H1 (cell line): ENCODE data around the gene RYR3. TPM values are rescaled to one million over a fixed set of nuclear protein-coding genes. Genes with fewer than 3 reads are reported as not detected.

Source experiments
- CTCF ChIA-PET: fragments of 300-600 bp; sonication (Branson Sonifier 250); formaldehyde crosslinking; loops from one replicate; lab custom pipeline; 2021; ENCODE audit not compliant: partially characterized antibody; lab: Charles Lee
- POLR2A ChIA-PET: fragments of 300-600 bp; sonication (Branson Sonifier 250); formaldehyde crosslinking; loops from one replicate; lab custom pipeline; 2021; ENCODE audit warnings: inconsistent platforms; ENCODE audit not compliant: partially characterized antibody; lab: Charles Lee
- DNase-seq, 2 experiments: peaks; one replicate each; pipeline versions ENCODE4 v3.0.0 to v3.0.0-alpha.2; 2010 to 2022; ENCODE audit warnings: low spot score in 2 of 2, low read depth in 1 of 2, mixed read lengths in 1 of 2
- FAIRE-seq: peaks from 2 replicates; lab custom pipeline; 2011; peaks lifted over from hg19 to GRCh38; lab: Jason Lieb, UNC
- H2AFZ ChIP-seq: 2 replicates; pipeline ENCODE4 v1.8.1; 2012; ENCODE audit warnings: low read length, inconsistent platforms
- H2AK5ac ChIP-seq: 2 replicates; pipeline ENCODE4 v1.6.1; 2013; ENCODE audit warnings: low read depth, low read length
- H2BK120ac ChIP-seq: replicated peaks from 2 replicates; pipeline ENCODE3; 2013; ENCODE audit warnings: low read depth, low read length, inconsistent platforms
- H2BK12ac ChIP-seq: 2 replicates; pipeline ENCODE4 v1.6.1; 2013; ENCODE audit warnings: low read depth, low read length
- H2BK15ac ChIP-seq: 2 replicates; pipeline ENCODE4 v1.6.1; 2013; ENCODE audit warnings: low read length
- H2BK20ac ChIP-seq: 2 replicates; pipeline ENCODE4 v1.6.1; 2013; ENCODE audit warnings: low read length
- H2BK5ac ChIP-seq: 2 replicates; pipeline ENCODE4 v1.6.1; 2013; ENCODE audit warnings: low read depth, low read length
- H3K14ac ChIP-seq: 2 replicates; pipeline ENCODE4 v1.6.1; 2013; ENCODE audit warnings: inconsistent platforms; ENCODE audit not compliant: insufficient read length
- H3K18ac ChIP-seq: 2 replicates; pipeline ENCODE4 v1.6.1; 2013; ENCODE audit warnings: low read length; ENCODE audit errors: extremely low read depth
- H3K23ac ChIP-seq: 2 replicates; pipeline ENCODE4 v1.6.1; 2013; ENCODE audit warnings: inconsistent platforms; ENCODE audit not compliant: insufficient read length
- H3K23me2 ChIP-seq: 2 replicates; pipeline ENCODE4 v1.6.1; 2013; ENCODE audit warnings: low read depth, low read length
- H3K27ac ChIP-seq: 2 replicates; pipeline ENCODE4 v1.6.1; 2011; ENCODE audit warnings: low read depth, low read length, inconsistent platforms
- H3K27me3 ChIP-seq, 4 experiments: replicated peaks in 1 of 4; 1 replicate in 1 of 4; 2 replicates in 3 of 4; pipeline versions ENCODE4 v1.6.1 to v1.8.1; 2011 to 2013; ENCODE audit warnings: low read length in 3 of 4, mild to moderate bottlenecking in 3 of 4, inconsistent platforms in 2 of 4, mixed read lengths in 2 of 4, moderate library complexity in 1 of 4; ENCODE audit not compliant: control insufficient read depth in 3 of 4, insufficient read depth in 3 of 4; ENCODE audit errors: extremely low read depth in 1 of 4
- H3K36me3 ChIP-seq, 4 experiments: 2 replicates each; pipeline versions ENCODE4 v1.6.1 to v1.8.1; 2011 to 2013; ENCODE audit warnings: mild to moderate bottlenecking in 4 of 4, low read length in 3 of 4, moderate library complexity in 2 of 4, control low read depth in 1 of 4, inconsistent platforms in 1 of 4; ENCODE audit not compliant: insufficient read depth in 4 of 4, control insufficient read depth in 2 of 4
- H3K4ac ChIP-seq: replicated peaks from 2 replicates; pipeline ENCODE3; 2013; ENCODE audit warnings: low read length, low read depth, mixed read lengths, inconsistent platforms; ENCODE audit not compliant: insufficient read length
- H3K4me1 ChIP-seq, 4 experiments: replicated peaks in 1 of 4; 1 replicate in 1 of 4; 2 replicates in 3 of 4; pipeline versions ENCODE4 v1.6.1 to v1.8.1; 2011 to 2013; ENCODE audit warnings: low read length in 3 of 4, inconsistent platforms in 2 of 4, mixed read lengths in 1 of 4; ENCODE audit not compliant: insufficient read depth in 4 of 4, control insufficient read depth in 3 of 4
- H3K4me2 ChIP-seq, 2 experiments: 2 replicates each; pipeline versions ENCODE4 v1.6.1 to v1.8.1; 2011 to 2013; ENCODE audit warnings: low read depth in 2 of 2, low read length in 2 of 2, control low read depth in 1 of 2, inconsistent platforms in 1 of 2, mild to moderate bottlenecking in 1 of 2; ENCODE audit not compliant: insufficient read depth in 1 of 2
- H3K4me3 ChIP-seq, 4 experiments: fragments of 200-600, 300-600 bp in 1 of 4; sonication (generic), shearing (Covaris generic), sonication (Bioruptor Twin) in 1 of 4; 2 replicates each; pipeline versions ENCODE4 v1.5.1 to v1.8.1; 2011 to 2016; ENCODE audit warnings: low read length in 4 of 4, low read depth in 3 of 4, control low read depth in 2 of 4, inconsistent platforms in 2 of 4, mild to moderate bottlenecking in 2 of 4, mixed read lengths in 1 of 4, moderate library complexity in 1 of 4; ENCODE audit not compliant: insufficient read depth in 2 of 4; ENCODE audit errors: extremely low read depth in 1 of 4
- H3K56ac ChIP-seq: replicated peaks from 2 replicates; pipeline ENCODE3; 2013; ENCODE audit warnings: low read depth, mild to moderate bottlenecking, mixed read lengths, low read length, inconsistent platforms; ENCODE audit not compliant: insufficient read length
- H3K79me1 ChIP-seq: 2 replicates; pipeline ENCODE4 v1.6.1; 2013; ENCODE audit warnings: low read depth, low read length, control low read depth
- H3K79me2 ChIP-seq, 2 experiments: 2 replicates each; pipeline versions ENCODE4 v1.6.1 to v1.8.1; 2012 to 2013; ENCODE audit warnings: low read length in 2 of 2, mild to moderate bottlenecking in 2 of 2, inconsistent platforms in 1 of 2; ENCODE audit not compliant: insufficient read depth in 2 of 2, control insufficient read depth in 1 of 2
- H3K9ac ChIP-seq, 4 experiments: replicated peaks in 1 of 4; 1 replicate in 1 of 4; 2 replicates in 3 of 4; pipeline versions ENCODE4 v1.6.1 to v1.8.1; 2011 to 2013; ENCODE audit warnings: low read depth in 3 of 4, low read length in 3 of 4, control low read depth in 2 of 4, mild to moderate bottlenecking in 2 of 4, moderate library complexity in 2 of 4, inconsistent platforms in 1 of 4; ENCODE audit errors: extremely low read depth in 1 of 4
- H3K9me3 ChIP-seq, 2 experiments: 2 replicates each; pipeline versions ENCODE4 v1.6.1 to v1.8.1; 2012 to 2013; ENCODE audit warnings: mild to moderate bottlenecking in 2 of 2, moderate library complexity in 2 of 2, control low read depth in 1 of 2, inconsistent platforms in 1 of 2, low read depth in 1 of 2, low read length in 1 of 2, mixed read lengths in 1 of 2; ENCODE audit not compliant: insufficient read depth in 2 of 2
- H4K20me1 ChIP-seq, 2 experiments: replicated peaks in 1 of 2; 2 replicates each; pipeline versions ENCODE3 to v1.8.1; 2011 to 2013; ENCODE audit warnings: inconsistent platforms in 2 of 2, low read length in 2 of 2, mild to moderate bottlenecking in 1 of 2; ENCODE audit not compliant: insufficient read depth in 2 of 2, control insufficient read depth in 1 of 2
- H4K5ac ChIP-seq: 2 replicates; pipeline ENCODE4 v1.6.1; 2013; ENCODE audit warnings: low read length, low read depth, mixed read lengths, inconsistent platforms; ENCODE audit not compliant: insufficient read length
- H4K8ac ChIP-seq: 2 replicates; pipeline ENCODE4 v1.8.0; 2013; ENCODE audit warnings: mild to moderate bottlenecking, moderate library complexity, low read length, inconsistent platforms; ENCODE audit not compliant: insufficient read depth; ENCODE audit errors: extremely low read depth
- H4K91ac ChIP-seq: replicated peaks from 2 replicates; pipeline ENCODE3; 2013; ENCODE audit warnings: low read length, mixed read lengths, inconsistent platforms; ENCODE audit not compliant: insufficient read length
- E2F6 ChIP-seq: IDR thresholded peaks from 2 replicates; pipeline ENCODE4 v1.6.1; 2012; ENCODE audit warnings: inconsistent platforms
- EP300 ChIP-seq, 2 experiments: IDR thresholded peaks; 1 replicate in 1 of 2; 2 replicates in 1 of 2; pipeline ENCODE4 v1.6.1; 2011 to 2012; ENCODE audit warnings: low read depth in 2 of 2, low read length in 2 of 2, mild to moderate bottlenecking in 2 of 2, borderline replicate concordance in 1 of 2, inconsistent platforms in 1 of 2, moderate library complexity in 1 of 2
- GTF2F1 ChIP-seq: IDR thresholded peaks from 2 replicates; pipeline ENCODE4 v1.6.1; 2012; ENCODE audit warnings: low read depth, low read length, improper control_type of control experiment, borderline replicate concordance
- HDAC2 ChIP-seq, 2 experiments: fragments of 300-600 bp in 1 of 2; sonication (generic) in 1 of 2; IDR thresholded peaks; 2 replicates each; pipeline ENCODE4 v1.6.1; 2011 to 2012; ENCODE audit warnings: low read depth in 2 of 2, low read length in 2 of 2, mild to moderate bottlenecking in 2 of 2, moderate library complexity in 2 of 2, borderline replicate concordance in 1 of 2, inconsistent platforms in 1 of 2
- KDM1A ChIP-seq: fragments of 200-600, 300-600 bp; sonication (generic); IDR thresholded peaks from 2 replicates; pipeline ENCODE4 v1.7.1; 2016; ENCODE audit warnings: mild to moderate bottlenecking, low read length, borderline replicate concordance
- SAP30 ChIP-seq: fragments of 300-600 bp; sonication (generic); IDR thresholded peaks from 2 replicates; pipeline ENCODE4 v1.7.1; 2012; ENCODE audit warnings: low read length, moderate library complexity, mild to moderate bottlenecking, inconsistent platforms; ENCODE audit not compliant: insufficient read depth, insufficient replicate concordance
- WGBS, 2 experiments: shearing (Covaris generic) in 1 of 2; methylation state at CpG; one replicate each; pipeline versions ENCODE4 v1.1.6 to v1.1.7; 2013 to 2015; ENCODE audit warnings: low lambda C conversion rate in 2 of 2, mixed read lengths in 2 of 2, inconsistent platforms in 1 of 2, low coverage in 1 of 2, missing lambda C conversion rate in 1 of 2; ENCODE audit not compliant: insufficient replicate concordance in 2 of 2, insufficient coverage in 1 of 2, insufficient read length in 1 of 2; ENCODE audit errors: extremely low coverage in 1 of 2, missing lambda C conversion rate in 1 of 2; 5-methylcytosine and 5-hydroxymethylcytosine counted together
- polyA plus RNA-seq, 7 experiments: library from polyadenylated mRNA; depleted of rRNA in 3 of 7; stranded (reverse) in 5 of 7; unstranded in 2 of 7; fragments of >200 nt in 5 of 7; fragments of 200-250 nt in 2 of 7; gene quantifications; 1 replicate in 5 of 7; 2 replicates in 1 of 7; 4 replicates in 1 of 7; pipeline versions ENCODE4 v1.2.1 to v1.2.3, GENCODE V29; 2011 to 2013; ENCODE audit warnings: missing spikeins in 2 of 7, mixed read lengths in 2 of 7
- total RNA-seq: library from RNA; stranded (reverse); fragmentation: NEBNext Ultra II Directional; extraction: Animal tissue kit (Norgen Biotek cat#: 25700); gene quantifications from 2 replicates; pipeline ENCODE4 v1.2.1, GENCODE V29; 2021

RYR3 gene
- total and polyA plus RNA-seq, 2 of the 8 experiments (the other 6 are each of a cell fraction or from before 2014, with no cell fraction given) = 0.33 to 3.4 TPM

GRCh38 chr15:33314069-33314468 is 3.3 kb downstream of the RYR3 start:
- Histone ChIP-seq H4K8ac (no peak overlapping the region), H3K4ac (no peak overlapping the region), H3K56ac (no peak overlapping the region), H3K27ac (no peak overlapping the region), H2AK5ac (no peak overlapping the region), H2BK15ac (no peak overlapping the region), H2BK5ac (no peak overlapping the region), H3K79me2 (no peaks in the 10 kb centered on the region), H4K91ac (no peak overlapping the region), H2BK12ac (no peak overlapping the region), H3K18ac (no peak overlapping the region), H4K5ac (no peak overlapping the region), H3K27me3 (peaks cover 15 to 37% (median 32%) of the 10 kb centered on the region in 4 experiments), H3K14ac (no peak overlapping the region), H3K4me3 (no peak overlapping the region), H3K9ac (no peak overlapping the region), H2BK20ac (no peak overlapping the region), H3K4me2 (no peak overlapping the region), H3K4me1 (peaks cover 0 to 6% (median 5%) of the 10 kb centered on the region in 4 experiments; a peak in 6 of 7 replicates), H2BK120ac (no peak overlapping the region), H4K20me1 (no peaks in the 10 kb centered on the region), H2AFZ (no peak overlapping the region), H3K36me3 (no peaks in the 10 kb centered on the region), H3K23ac (no peak overlapping the region), H3K23me2 (peaks cover 16% of the 10 kb centered on the region; the same call in 1 of the 2 replicates), H3K9me3 (no peaks in the 10 kb centered on the region), H3K79me1 (no peaks in the 10 kb centered on the region)
- CTCF ChIA-PET = interaction anchor here (0.8 to 2.8 kb wide), 11 partner anchors 12 to 387 kb away, joined by 3 to 13 read pairs (median 3); no protein-coding TSS in a partner anchor
- POLR2A ChIA-PET = no interaction called here
- WGBS, 2 experiments = 98% methylated on average over 5 of the region's 5 CpGs; no CpG with 5 or more reads in 1 of the 2 experiments
- FAIRE-seq (no peak), DNase-seq (no peak)
- TF ChIP-seq EP300 (IDR thresholded peaks at IDR 0.05; ENCODE audit: borderline replicate concordance in 1 of 2, low read depth in 2 of 2, low read length in 2 of 2) = no peak
- TF ChIP-seq KDM1A = no peak
- no peak for TF ChIP-seq HDAC2 (IDR thresholded peaks at IDR 0.05; ENCODE audit: borderline replicate concordance in 1 of 2, low read depth in 2 of 2, low read length in 2 of 2)
- no peak for TF ChIP-seq GTF2F1
- no peak for TF ChIP-seq SAP30
- TF ChIP-seq E2F6 = no peak
